BJ (cell line): Measurements from ENCODE around the gene BRMS1. TPM values are rescaled to one million over a fixed set of nuclear protein-coding genes. Genes with fewer than 3 reads are reported as not detected.

Source experiments
- CTCF ChIA-PET: fragments of 350-600 bp; formaldehyde crosslinking; extraction: SDS; loops from one replicate; lab custom pipeline; 2021; ENCODE audit warnings: antibody characterized with exemption, inconsistent platforms; lab: Yijun Ruan, JAX
- POLR2A ChIA-PET: fragments of 300-600 bp; sonication (Branson Sonifier 250); formaldehyde crosslinking; extraction: SDS; loops from one replicate; lab custom pipeline; 2021; ENCODE audit warnings: antibody characterized with exemption; lab: Charles Lee
- DNase-seq: peaks from one replicate; pipeline ENCODE4 v3.0.0-alpha.2; 2011; ENCODE audit warnings: low read depth
- H3K27me3 ChIP-seq: 2 replicates; pipeline ENCODE4 v1.6.0; 2011; ENCODE audit warnings: low read length; ENCODE audit not compliant: control insufficient read depth, insufficient read depth
- H3K36me3 ChIP-seq: 2 replicates; pipeline ENCODE4 v1.5.1; 2011; ENCODE audit warnings: low read length; ENCODE audit not compliant: control insufficient read depth, insufficient read depth
- H3K4me3 ChIP-seq: 2 replicates; pipeline ENCODE4 v1.5.1; 2011; ENCODE audit warnings: low read depth, mild to moderate bottlenecking, control low read depth, low read length
- polyA plus RNA-seq: library from polyadenylated mRNA; depleted of rRNA; stranded (reverse); fragments of >200 nt; gene quantifications from 2 replicates; pipeline ENCODE4 v1.2.3, GENCODE V29; 2011
- TF ChIP-seq, protein P1 (sequence below): IDR thresholded peaks from 2 replicates; pipeline ENCODE4 v1.5.1; 2011; ENCODE audit warnings: low read depth, mild to moderate bottlenecking, control low read depth, inconsistent platforms, low read length, moderate library complexity; ENCODE audit not compliant: insufficient read depth

Gene BRMS1
- polyA plus RNA-seq, 1 experiment = 46.3 TPM

DNA sequence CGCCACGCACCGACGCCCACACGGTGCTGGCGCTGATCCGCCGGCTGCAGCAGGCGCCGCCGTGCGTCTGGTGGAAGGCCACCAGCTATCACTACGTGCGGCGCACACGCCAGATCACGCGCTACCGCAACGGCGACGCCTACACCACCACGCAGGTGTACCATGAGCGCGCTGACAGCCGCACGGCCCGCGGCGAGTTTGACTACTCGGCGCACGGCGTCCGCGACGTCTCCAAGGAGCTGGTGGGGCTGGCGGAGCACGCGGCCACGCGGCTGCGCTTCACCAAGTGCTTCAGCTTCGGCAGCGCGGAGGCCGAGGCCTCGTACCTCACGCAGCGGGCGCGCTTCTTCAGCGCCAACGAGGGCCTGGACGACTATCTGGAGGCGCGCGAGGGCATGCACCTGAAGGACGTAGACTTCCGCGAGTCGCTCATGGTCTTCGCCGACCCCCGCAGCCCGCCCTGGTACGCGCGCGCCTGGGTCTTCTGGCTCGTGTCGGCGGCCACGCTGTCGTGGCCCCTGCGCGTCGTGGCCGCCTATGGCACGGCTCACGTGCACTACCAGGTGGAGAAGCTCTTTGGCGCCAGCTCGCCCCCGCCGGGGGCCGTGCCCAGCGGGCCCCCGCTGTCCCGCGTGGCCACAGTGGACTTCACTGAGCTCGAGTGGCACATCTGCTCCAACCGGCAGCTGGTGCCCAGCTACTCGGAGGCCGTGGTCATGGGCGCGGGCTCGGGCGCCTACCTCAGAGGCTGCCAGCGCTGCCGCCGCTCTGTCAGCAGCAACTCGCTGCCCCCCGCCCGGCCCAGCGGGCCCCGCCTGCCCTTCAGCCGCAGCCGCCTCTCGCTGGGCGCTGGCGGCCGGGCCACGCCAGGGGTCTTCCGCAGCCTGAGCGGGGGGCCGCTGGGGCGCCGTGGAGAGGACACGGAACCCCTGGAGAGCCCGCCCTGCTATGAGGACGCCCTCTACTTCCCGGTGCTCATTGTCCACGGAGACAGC, 50.0 kb downstream of the BRMS1 start:
- ChIA-PET POLR2A (no interaction called here), CTCF (interaction anchor here (1.4 to 1.6 kb wide), 3 partner anchors 12 to 114 kb away, joined by 4 to 7 read pairs (median 5); no protein-coding TSS in a partner anchor)
- Histone ChIP-seq H3K36me3 (no peaks in the 10 kb centered on the region), H3K4me3 (no peak overlapping the region), H3K27me3 (peaks cover 23% of the 10 kb centered on the region)
- TF ChIP-seq, protein P1, sequence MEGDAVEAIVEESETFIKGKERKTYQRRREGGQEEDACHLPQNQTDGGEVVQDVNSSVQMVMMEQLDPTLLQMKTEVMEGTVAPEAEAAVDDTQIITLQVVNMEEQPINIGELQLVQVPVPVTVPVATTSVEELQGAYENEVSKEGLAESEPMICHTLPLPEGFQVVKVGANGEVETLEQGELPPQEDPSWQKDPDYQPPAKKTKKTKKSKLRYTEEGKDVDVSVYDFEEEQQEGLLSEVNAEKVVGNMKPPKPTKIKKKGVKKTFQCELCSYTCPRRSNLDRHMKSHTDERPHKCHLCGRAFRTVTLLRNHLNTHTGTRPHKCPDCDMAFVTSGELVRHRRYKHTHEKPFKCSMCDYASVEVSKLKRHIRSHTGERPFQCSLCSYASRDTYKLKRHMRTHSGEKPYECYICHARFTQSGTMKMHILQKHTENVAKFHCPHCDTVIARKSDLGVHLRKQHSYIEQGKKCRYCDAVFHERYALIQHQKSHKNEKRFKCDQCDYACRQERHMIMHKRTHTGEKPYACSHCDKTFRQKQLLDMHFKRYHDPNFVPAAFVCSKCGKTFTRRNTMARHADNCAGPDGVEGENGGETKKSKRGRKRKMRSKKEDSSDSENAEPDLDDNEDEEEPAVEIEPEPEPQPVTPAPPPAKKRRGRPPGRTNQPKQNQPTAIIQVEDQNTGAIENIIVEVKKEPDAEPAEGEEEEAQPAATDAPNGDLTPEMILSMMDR = no peak
- DNase-seq = no peak

DNA sequence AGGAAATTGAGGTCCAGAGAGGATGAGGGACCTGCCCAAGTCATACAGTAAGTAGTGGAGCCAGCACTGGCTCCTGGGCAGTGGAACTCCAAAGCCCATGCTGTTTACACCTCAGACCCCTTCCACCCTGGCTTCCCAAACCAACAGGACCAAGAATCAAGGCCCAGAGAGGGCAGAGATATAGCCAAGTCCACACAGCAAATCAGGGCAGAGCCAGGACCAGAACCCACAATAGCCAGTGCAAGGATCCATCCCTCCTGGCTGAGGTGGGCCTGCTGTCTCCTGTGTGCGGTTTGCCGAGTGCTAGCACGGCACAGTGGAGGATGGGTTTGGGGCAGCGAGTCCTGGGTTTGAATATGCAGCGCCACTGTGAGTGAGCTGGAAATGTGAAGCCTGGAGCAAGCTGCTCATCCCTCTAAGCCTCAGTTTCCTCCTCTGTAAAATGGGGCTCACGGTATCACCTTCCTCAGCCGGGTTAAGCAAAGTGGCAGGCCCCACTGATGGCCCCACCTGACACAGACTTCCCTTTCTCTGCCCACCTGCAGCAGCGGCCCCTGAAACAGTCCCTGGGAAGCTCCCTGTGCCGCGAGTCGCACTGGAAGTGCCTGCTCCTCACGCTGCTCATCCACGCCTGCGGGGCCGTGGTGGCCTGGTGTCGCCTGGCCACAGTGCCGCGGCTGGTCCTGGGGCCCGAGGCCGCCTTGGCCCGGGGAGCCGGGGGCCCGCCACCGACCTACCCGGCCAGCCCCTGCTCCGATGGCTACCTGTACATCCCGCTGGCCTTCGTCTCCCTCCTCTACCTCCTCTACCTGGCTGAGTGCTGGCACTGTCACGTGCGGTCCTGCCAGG, 50.9 kb downstream of the BRMS1 start:
- Histone ChIP-seq H3K4me3 (no peak overlapping the region), H3K27me3 (peaks cover 23% of the 10 kb centered on the region), H3K36me3 (no peaks in the 10 kb centered on the region)
- POLR2A ChIA-PET = no interaction called here
- TF ChIP-seq, protein P1 = no peak
- CTCF ChIA-PET = interaction anchor here (0.8 kb wide), 1 partner anchor 11 kb away, joined by 3 read pairs; no protein-coding TSS in a partner anchor
- no peak for DNase-seq

DNA sequence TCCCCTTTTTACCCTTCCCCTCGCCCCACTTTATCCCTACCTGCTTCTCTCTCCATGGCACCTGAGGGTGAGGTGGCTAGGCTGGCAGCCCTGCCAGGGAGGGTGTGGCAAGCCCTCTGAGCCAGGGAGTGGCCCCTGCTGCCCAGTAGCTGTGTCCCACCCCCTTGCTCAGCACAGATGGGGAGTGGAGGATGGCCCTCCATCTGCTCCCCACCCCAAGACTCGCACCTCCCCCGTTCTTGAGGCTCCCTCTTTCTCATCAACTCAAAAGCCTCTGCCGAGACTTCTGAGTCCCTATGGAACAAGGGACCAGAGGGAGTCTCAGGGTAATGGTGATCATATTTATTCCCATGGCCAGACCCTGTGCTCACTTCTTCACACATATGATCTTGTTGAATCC, 51.6 kb downstream of the BRMS1 start:
- Histone ChIP-seq H3K4me3 (no peak overlapping the region), H3K36me3 (no peaks in the 10 kb centered on the region), H3K27me3 (peaks cover 23% of the 10 kb centered on the region)
- ChIA-PET CTCF (interaction anchor here (0.8 kb wide), 1 partner anchor 10 kb away, joined by 3 read pairs; no protein-coding TSS in a partner anchor), POLR2A (no interaction called here)
- TF ChIP-seq, protein P1 = no peak
- no peak for DNase-seq

DNA sequence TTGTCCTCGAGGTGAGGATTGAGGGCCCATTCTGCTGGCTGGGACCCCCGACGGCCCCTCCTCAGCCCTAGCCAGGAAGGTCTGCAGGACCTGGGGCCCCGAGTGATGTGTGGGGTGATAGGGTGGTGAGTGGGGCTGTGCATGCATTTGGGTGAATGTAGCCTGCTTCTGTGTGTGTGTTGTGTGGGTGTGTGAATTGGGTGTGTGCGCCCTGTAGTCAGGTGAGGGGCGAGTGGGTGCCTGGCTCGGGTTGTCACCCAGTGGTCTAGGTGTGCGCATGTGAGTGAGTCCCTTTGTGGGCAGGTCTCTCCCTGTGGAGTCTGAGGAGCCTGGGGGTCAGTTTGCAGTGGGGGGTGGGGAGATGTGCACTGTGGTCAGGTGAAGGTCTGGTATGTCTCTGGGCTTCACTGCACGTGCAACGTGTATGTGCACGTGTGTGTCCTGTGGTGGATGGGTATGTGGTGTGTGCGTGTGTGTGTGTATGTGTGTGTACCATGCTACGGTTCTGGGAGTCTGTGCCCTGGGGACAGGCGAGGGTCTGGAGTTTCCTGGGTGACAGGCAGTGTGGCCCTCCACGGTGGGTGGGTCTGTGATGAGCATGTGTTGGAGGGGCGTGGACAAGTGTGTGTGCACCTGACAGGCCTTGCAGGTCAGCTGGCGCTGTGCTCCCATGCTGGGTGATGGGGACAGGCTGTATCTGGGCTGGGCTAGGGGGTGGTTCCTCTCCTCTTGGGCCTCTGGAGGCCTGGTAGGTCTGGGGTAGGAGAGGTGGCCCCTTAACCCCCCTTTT, 52.2 kb downstream of the BRMS1 start:
- Histone ChIP-seq H3K36me3 (no peaks in the 10 kb centered on the region), H3K4me3 (no peak overlapping the region), H3K27me3 (peaks cover 23% of the 10 kb centered on the region)
- TF ChIP-seq, protein P1 = no peak
- DNase-seq = no peak
- ChIA-PET POLR2A (no interaction called here), CTCF (interaction anchor here (0.8 kb wide), 1 partner anchor 10 kb away, joined by 3 read pairs; no protein-coding TSS in a partner anchor)
